Natural killer cell (primary cell): Measurements from ENCODE around the gene SNX24. TPM values are rescaled to one million over a fixed set of nuclear protein-coding genes. Genes with fewer than 3 reads are reported as not detected.
"Not testable (repeated sequence)": the region's sequence is repeated elsewhere in the genome, so short reads cannot be mapped to it uniquely, and the experiment has no call there.

Experiments
- ATAC-seq, 3 donors: fragments of 150-1000 bp in 2 of 3; fragments of 200-7000 bp in 1 of 3; cut with Tn5 transposase; 1 replicate in 1 of 3; 2 replicates in 2 of 3; pipeline ENCODE4 v1.10.0; 2021; ENCODE audit warnings: mild to moderate bottlenecking in 2 of 3, moderate library complexity in 2 of 3
- DNase-seq, 2 donors: peaks; one replicate each; pipeline versions ENCODE4 v3.0.0 to v3.0.0-alpha.2; 2013 to 2021; ENCODE audit warnings: mixed read lengths in 1 of 2
- H3K27ac ChIP-seq: one replicate; pipeline ENCODE4 v1.5.1; 2013; ENCODE audit warnings: mild to moderate bottlenecking, low read length
- H3K27me3 ChIP-seq: one replicate; pipeline ENCODE4 v1.6.1; 2013; ENCODE audit warnings: low read length; ENCODE audit not compliant: control insufficient read depth, insufficient read depth
- H3K36me3 ChIP-seq: one replicate; pipeline ENCODE4 v1.6.1; 2013; ENCODE audit warnings: low read length; ENCODE audit not compliant: control insufficient read depth, insufficient read depth
- H3K4me1 ChIP-seq: one replicate; pipeline ENCODE4 v1.6.1; 2013; ENCODE audit warnings: low read length; ENCODE audit not compliant: control insufficient read depth, insufficient read depth
- H3K4me3 ChIP-seq: one replicate; pipeline ENCODE4 v1.5.1; 2013; ENCODE audit warnings: low read length
- H3K9me3 ChIP-seq: one replicate; pipeline ENCODE4 v1.6.1; 2013; ENCODE audit warnings: low read length; ENCODE audit not compliant: control insufficient read depth, insufficient read depth
- H3K27ac Mint-ChIP-seq, 2 donors: one replicate each; pipeline ENCODE4 v1.8.0; 2022; ENCODE audit warnings: mild to moderate bottlenecking in 2 of 2, mixed read lengths in 2 of 2, moderate library complexity in 1 of 2
- H3K27me3 Mint-ChIP-seq, 2 donors: one replicate each; pipeline ENCODE4 v1.8.0; 2022; ENCODE audit warnings: low read depth in 2 of 2, mixed read lengths in 2 of 2
- H3K36me3 Mint-ChIP-seq: one replicate; pipeline ENCODE4 v1.8.0; 2022; ENCODE audit warnings: mixed read lengths
- H3K4me1 Mint-ChIP-seq, 2 donors: one replicate each; pipeline ENCODE4 v1.8.0; 2022; ENCODE audit warnings: mixed read lengths in 2 of 2
- H3K4me3 Mint-ChIP-seq: one replicate; pipeline ENCODE4 v1.8.0; 2022; ENCODE audit warnings: mild to moderate bottlenecking, moderate library complexity, mixed read lengths
- H3K9me3 Mint-ChIP-seq, 2 donors: one replicate each; pipeline ENCODE4 v1.8.0; 2022; ENCODE audit warnings: mixed read lengths in 2 of 2
- CTCF ChIP-seq: fragments of 200-600 bp; IDR thresholded peaks from one replicate; pipeline ENCODE4 v1.8.0; 2022; ENCODE audit warnings: antibody characterized with exemption
- WGBS: methylation state at CpG from one replicate; pipeline ENCODE4 v1.1.7; 2013; ENCODE audit warnings: missing lambda C conversion rate; ENCODE audit not compliant: insufficient coverage; 5-methylcytosine and 5-hydroxymethylcytosine counted together
- intact Hi-C: fragments of 100-400 bp; cut with micrococcal nuclease; formaldehyde crosslinking; loops from one replicate; pipeline ENCODE4 v1.14.2; 2022
- total RNA-seq, 4 donors: library from RNA; stranded (reverse); fragments of 120-200 nt in 1 of 4; gene quantifications; one replicate each; pipeline versions ENCODE4 v1.2.3 to v1.2.4, GENCODE V29; 2013 to 2022

Gene SNX24
- total RNA-seq, 3 donors from 2014 or later (not counting 1 experiment from before 2014, with no cell fraction given) = 3.6 to 5.2 (median 3.7) TPM

- H3K4me1 Mint-ChIP-seq = no peaks in the 10 kb centered on the region
- H3K27ac Mint-ChIP-seq = no peak overlapping the region
- no peaks in the 10 kb centered on the region for H3K27me3 ChIP-seq
- no peaks in the 10 kb centered on the region for H3K9me3 ChIP-seq
- no peak for ATAC-seq
- intact Hi-C loops = no loop called here
- H3K9me3 Mint-ChIP-seq = no peaks in the 10 kb centered on the region
- no peak for DNase-seq
- no peaks in the 10 kb centered on the region for H3K27me3 Mint-ChIP-seq
- H3K4me3 Mint-ChIP-seq = no peak overlapping the region
- no peak overlapping the region for H3K27ac ChIP-seq
- WGBS = 72% methylated on average over 7 of the region's 8 CpGs
- no peak overlapping the region for H3K4me3 ChIP-seq
- no peaks in the 10 kb centered on the region for H3K4me1 ChIP-seq
- TF ChIP-seq CTCF = no peak
- no peaks in the 10 kb centered on the region for H3K36me3 ChIP-seq
- H3K36me3 Mint-ChIP-seq = no peaks in the 10 kb centered on the region
These were observed 122.2 kb downstream of the SNX24 start for GRCh38 chr5:122967625-122968024.

GRCh38 chr5:122968056-122968455 is 122.6 kb downstream of the SNX24 start:
- H3K9me3 Mint-ChIP-seq, H3K27me3 ChIP-seq, intact Hi-C loops, H3K36me3 Mint-ChIP-seq, H3K4me1 ChIP-seq, H3K27ac Mint-ChIP-seq, H3K27ac ChIP-seq, H3K4me1 Mint-ChIP-seq, H3K9me3 ChIP-seq, H3K27me3 Mint-ChIP-seq, H3K36me3 ChIP-seq, ATAC-seq, H3K4me3 ChIP-seq, H3K4me3 Mint-ChIP-seq, DNase-seq: not testable (repeated sequence)
- WGBS = 98% methylated on average over 6 of the region's 6 CpGs

- no peak for TF ChIP-seq CTCF
- DNase-seq = no peak
- 83% methylated on average over 1 of the region's 2 CpGs for WGBS
- Mint-ChIP-seq H3K4me1 (no peaks in the 10 kb centered on the region), H3K27me3 (peaks cover 0 to 6% of the 10 kb centered on the region in 2 donors), H3K9me3 (no peaks in the 10 kb centered on the region), H3K4me3 (no peak overlapping the region), H3K36me3 (no peaks in the 10 kb centered on the region), H3K27ac (no peak overlapping the region)
- intact Hi-C loops = no loop called here
- H3K27me3 ChIP-seq = no peaks in the 10 kb centered on the region
- no peaks in the 10 kb centered on the region for H3K36me3 ChIP-seq
- no peak for ATAC-seq
- H3K27ac ChIP-seq = no peak overlapping the region
- no peak overlapping the region for H3K4me3 ChIP-seq
- no peaks in the 10 kb centered on the region for H3K4me1 ChIP-seq
- H3K9me3 ChIP-seq = no peaks in the 10 kb centered on the region
These were observed 125.9 kb downstream of the SNX24 start for GRCh38 chr5:122971333-122971732.

GRCh38 chr5:122972877-122973276 is 127.5 kb downstream of the SNX24 start:
- no peak overlapping the region for H3K4me3 Mint-ChIP-seq
- H3K4me1 ChIP-seq = no peaks in the 10 kb centered on the region
- H3K4me1 Mint-ChIP-seq = no peaks in the 10 kb centered on the region
- intact Hi-C loops = no loop called here
- H3K9me3 Mint-ChIP-seq = no peaks in the 10 kb centered on the region
- H3K36me3 Mint-ChIP-seq = no peaks in the 10 kb centered on the region
- H3K27me3 ChIP-seq = no peaks in the 10 kb centered on the region
- WGBS = 97% methylated on average over 4 of the region's 4 CpGs
- H3K4me3 ChIP-seq = no peak overlapping the region
- DNase-seq (no peak), ATAC-seq (no peak)
- H3K27me3 Mint-ChIP-seq = peaks cover 0 to 7% of the 10 kb centered on the region in 2 donors
- no peaks in the 10 kb centered on the region for H3K36me3 ChIP-seq
- no peak overlapping the region for H3K27ac Mint-ChIP-seq
- no peak overlapping the region for H3K27ac ChIP-seq
- no peak for TF ChIP-seq CTCF
- H3K9me3 ChIP-seq = no peaks in the 10 kb centered on the region

- 79% methylated on average over 1 of the region's 1 CpG for WGBS
- H3K4me1 ChIP-seq, H3K36me3 Mint-ChIP-seq, intact Hi-C loops, H3K27ac ChIP-seq, H3K9me3 ChIP-seq, H3K9me3 Mint-ChIP-seq, ATAC-seq, H3K4me1 Mint-ChIP-seq, H3K4me3 Mint-ChIP-seq, H3K27me3 Mint-ChIP-seq, H3K27me3 ChIP-seq, H3K27ac Mint-ChIP-seq, H3K36me3 ChIP-seq, DNase-seq, H3K4me3 ChIP-seq: not testable (repeated sequence)
These were observed 128.3 kb downstream of the SNX24 start for GRCh38 chr5:122973759-122974158.

GRCh38 chr5:122974251-122974650 is 128.8 kb downstream of the SNX24 start:
- H3K4me1 ChIP-seq, H3K27me3 ChIP-seq, H3K9me3 ChIP-seq, H3K27me3 Mint-ChIP-seq, H3K36me3 Mint-ChIP-seq, intact Hi-C loops, H3K36me3 ChIP-seq, H3K27ac ChIP-seq, H3K4me3 ChIP-seq, H3K27ac Mint-ChIP-seq, H3K4me3 Mint-ChIP-seq, DNase-seq, H3K9me3 Mint-ChIP-seq, ATAC-seq, H3K4me1 Mint-ChIP-seq: not testable (repeated sequence)
- WGBS = 96% methylated on average over 3 of the region's 3 CpGs
